Superior temporal gyrus (tissue), 1 donor: Measurements from ENCODE around the gene CMTM5.
"Not testable (repeated sequence)": the region's sequence is repeated elsewhere in the genome, so short reads cannot be mapped to it uniquely, and the experiment has no call there.

Experiments
- DNase-seq: peaks from one replicate; pipeline ENCODE4 v3.0.0-alpha.2; 2016; ENCODE audit errors: extremely low spot score

Gene CMTM5

GRCh38 chr14:23398348-23398747, 21.5 kb downstream of the CMTM5 start:
- DNase-seq = no peak

GRCh38 chr14:23399136-23399535, 22.3 kb downstream of the CMTM5 start:
- DNase-seq = no peak

DNA sequence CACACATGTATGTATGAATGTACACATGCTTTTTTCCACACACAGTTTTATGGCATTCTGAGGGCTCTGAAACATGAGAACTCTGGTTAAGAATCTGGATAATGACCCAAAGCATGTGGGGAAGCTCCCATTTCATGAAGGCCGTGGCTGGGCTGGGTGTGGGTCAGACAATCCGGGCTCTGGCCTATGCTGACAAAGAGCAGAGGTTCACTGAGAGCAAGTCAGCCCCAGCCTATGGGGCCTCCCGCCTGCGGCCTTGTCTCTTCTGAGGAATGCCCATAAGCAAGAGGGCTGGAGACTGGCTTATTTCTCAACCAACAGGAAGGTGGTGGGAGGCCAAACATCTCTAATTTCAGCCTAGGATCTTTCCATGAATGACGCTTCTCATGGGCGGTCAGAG, 22.7 kb downstream of the CMTM5 start:
- no peak for DNase-seq

GRCh38 chr14:23400496-23401149, 23.8 kb downstream of the CMTM5 start:
- DNase-seq = not testable (repeated sequence)

GRCh38 chr14:23401291-23401690, 24.4 kb downstream of the CMTM5 start:
- DNase-seq = no peak

GRCh38 chr14:23402296-23403138, 25.7 kb downstream of the CMTM5 start:
- DNase-seq = no peak

GRCh38 chr14:23403139-23403438, 26.2 kb downstream of the CMTM5 start:
- DNase-seq = no peak

GRCh38 chr14:23403908-23404307, 27.1 kb downstream of the CMTM5 start:
- DNase-seq = no peak

DNA sequence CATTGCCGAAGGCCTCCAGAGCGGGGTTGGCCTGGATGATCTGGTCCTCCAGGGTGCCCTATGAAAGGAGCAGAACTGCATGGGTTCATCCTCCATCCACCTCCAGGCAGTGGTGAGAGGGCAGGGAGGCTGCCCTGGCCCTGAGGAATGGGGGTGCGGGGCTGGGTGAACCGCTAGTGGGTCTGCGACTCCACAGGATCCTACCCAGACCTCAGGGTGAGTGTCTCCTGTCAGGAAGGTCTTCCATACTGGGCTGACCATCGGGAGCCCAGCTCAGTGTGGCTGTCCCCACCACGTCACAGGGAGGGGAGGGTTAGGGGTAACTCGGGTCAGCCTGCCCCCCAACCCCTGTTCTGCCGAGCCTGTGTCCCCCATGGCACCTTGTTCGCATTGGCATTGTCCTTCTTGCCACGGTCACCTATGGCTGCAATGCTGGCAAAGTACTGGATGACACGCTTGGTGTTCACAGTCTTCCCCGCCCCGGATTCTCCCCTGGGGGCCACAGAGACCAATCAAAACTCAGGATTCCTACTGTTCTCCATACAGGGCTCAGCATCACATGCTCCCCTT, 27.6 kb downstream of the CMTM5 start:
- DNase-seq = no peak

DNA sequence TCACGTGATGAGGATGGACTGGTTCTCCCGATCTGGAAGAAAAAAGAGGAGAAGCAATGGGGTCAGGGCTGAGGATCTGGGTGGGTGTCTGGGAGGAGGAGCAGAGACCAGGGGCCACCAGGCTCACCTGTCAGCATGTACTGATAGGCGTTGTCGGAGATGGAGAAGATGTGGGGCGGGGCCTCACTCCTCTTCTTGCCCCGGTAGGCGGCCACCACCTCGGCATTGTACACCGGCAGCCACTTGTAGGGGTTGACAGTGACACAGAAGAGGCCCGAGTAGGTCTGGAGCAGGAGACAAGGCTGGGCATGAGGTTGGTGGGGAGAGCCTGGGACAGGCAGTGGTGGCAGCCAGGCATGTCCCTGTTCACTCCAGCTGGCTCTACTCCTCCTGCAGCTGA, 28.2 kb downstream of the CMTM5 start:
- no peak for DNase-seq

GRCh38 chr14:23405516-23406025, 28.7 kb downstream of the CMTM5 start:
- DNase-seq = no peak

GRCh38 chr14:23406244-23406643, 29.4 kb downstream of the CMTM5 start:
- no peak for DNase-seq

- DNase-seq = no peak
These were observed 30.0 kb downstream of the CMTM5 start for GRCh38 chr14:23406725-23407355.

DNA sequence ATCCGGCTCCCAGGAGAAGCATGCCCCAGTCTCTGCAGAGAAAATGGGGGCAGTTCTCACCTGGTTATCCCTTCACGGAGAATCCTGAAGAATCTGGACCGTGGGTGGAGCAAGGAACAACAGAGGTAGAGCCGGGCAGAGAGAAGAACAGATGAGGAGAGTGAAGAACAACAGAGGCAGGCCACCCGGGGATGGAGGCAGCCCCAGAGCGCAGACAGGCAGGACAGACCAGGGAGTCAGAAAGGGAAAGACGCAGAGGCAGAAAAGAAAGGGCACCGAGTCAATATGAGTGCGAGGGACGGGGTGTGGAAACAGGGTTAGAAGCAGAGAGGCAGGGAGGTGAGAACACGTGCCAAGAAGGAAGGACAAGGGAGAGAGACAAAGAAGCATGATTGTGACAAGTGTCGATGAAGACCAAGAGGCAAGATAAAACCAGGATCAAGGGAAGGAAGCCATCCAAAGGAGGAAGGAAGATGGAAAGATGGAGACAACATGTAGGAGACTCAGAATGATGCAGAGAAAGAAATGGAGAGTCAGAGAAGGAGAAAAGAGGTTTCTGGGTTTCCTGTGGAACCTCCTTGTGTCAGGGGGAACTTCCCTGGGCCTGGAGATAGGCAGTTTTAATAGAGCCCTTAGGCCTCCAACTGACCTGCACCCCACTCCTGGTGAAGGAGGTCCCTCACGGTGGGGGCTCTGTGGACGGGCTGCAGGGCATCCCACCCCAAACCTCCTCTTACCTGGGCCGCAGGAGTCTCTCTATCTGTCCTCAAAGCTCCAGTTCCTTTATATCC, 30.9 kb downstream of the CMTM5 start, which contains the start of gene MYH6:
MYH6 (minus strand) TSS at position 758 of the 791 bp plus-strand sequence. CDS start 1,050 bp downstream, outside the sequence.
- no peak for DNase-seq

- no peak for DNase-seq
These were observed 31.4 kb downstream of the CMTM5 start for GRCh38 chr14:23408307-23408630.

GRCh38 chr14:23409475-23409874, 32.6 kb downstream of the CMTM5 start:
- no peak for DNase-seq

- DNase-seq = no peak
These were observed 33.3 kb downstream of the CMTM5 start for GRCh38 chr14:23409966-23410635.

DNA sequence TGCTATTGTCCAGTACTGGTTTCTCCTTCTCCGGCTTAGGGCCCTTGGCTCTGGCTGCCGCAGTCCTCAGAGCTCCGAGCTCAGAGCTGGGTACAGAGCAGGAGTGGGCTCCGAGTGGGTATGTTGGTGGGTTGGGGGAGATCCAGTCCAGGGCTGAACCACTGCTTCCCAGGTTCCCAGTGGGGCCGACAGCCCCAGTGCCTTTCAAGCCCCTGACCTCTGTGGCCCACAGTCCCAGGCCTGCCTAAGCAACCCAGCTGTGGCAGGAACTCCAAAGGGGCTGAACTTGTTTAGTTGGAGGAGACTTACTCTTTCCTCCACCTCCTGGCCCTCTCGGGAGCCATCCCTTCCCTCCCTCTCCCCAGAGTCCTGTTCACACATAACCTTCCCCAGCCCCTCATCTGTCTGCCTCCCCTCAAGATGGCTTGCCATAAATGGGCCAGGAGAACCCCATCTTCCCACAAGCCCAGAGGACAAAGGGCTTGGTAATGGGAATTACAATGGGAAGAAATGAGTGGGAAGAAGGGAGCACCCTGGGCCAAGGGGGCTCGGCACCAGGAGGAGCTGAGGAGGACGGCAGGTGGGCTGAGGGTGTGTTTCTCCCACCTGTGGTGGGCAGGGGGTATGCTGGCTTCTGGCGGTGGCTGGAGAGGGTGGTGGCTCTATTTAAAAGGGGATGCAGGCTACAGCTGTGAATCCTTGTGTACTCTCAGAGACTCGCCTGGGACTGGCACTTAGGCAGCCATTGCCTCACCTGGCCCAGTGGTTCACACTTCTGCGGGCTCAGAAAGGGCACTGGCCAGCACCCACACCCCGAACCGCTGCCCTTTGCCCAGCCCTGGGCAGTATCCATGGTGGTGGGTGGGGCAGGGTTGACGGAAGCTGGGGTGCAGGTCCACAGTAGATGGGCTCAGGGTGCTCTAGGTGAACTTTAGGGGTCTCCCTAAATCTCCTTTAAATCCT, 35.0 kb downstream of the CMTM5 start:
- no peak for DNase-seq

GRCh38 chr14:23413681-23414080, 36.8 kb downstream of the CMTM5 start:
- DNase-seq = no peak

- DNase-seq = no peak
These were observed 37.4 kb downstream of the CMTM5 start for GRCh38 chr14:23414254-23414653.
